Measurements from ENCODE around the gene DDN.

The DDN gene

DNA sequence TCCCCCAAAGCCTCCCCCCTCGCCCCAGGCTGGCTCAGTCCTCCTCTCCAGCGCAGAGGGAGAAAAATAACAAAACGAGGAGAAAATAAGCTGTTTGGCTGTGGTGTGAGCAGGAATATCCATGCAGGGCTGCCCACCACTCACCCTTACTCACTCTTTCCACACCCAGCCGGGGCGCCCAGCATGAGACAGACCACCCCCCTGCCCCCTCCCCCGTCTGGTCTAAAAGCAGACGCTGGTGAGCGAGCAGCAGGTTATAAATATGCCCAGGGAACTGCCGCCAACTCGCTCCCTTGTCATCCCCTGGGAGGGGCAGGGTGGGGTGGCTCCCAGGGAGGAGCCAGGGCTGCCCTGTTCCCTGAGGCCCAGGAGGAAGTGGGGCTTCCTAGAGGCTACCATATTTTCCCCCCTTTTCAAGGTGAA is 13.7 kb downstream of the DDN start:
- no peak for DNase-seq (ENCODE audit: extremely low read depth in 1 of 2, low read depth in 1 of 2)

DNA sequence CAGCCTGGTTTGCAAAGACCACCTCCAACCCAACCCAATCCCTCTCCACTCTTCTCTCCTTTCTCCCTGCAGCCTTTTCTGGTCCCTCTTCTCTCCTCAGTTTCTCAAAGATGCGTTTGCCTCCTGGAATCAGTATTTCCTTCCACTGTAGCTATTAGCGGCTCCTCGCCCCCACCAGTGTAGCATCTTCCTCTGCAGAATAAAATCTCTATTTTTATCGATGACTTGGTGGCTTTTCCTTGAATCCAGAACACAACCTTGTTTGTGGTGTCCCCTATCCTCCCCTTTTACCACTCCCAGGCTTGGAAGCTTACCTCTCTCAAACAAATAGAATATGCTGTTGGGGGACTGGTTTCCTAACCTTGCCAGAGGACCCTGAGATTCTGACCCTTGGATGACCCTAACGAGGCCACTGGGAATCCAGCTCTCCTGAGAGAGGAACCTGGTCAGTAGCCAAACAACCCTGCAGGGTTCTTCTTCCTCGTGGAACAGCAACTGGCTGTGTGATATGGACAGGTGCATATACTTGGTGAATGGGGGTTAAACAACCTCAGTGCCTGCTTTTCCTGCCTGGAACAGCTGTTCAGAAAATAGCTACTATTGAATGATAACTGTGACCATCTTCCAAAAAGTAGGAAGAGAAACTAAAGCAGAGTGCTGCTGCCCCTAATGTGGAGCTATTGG is 16.6 kb downstream of the DDN start:
- DNase-seq (ENCODE audit: extremely low read depth in 1 of 2, low read depth in 1 of 2) = no peak

DNA sequence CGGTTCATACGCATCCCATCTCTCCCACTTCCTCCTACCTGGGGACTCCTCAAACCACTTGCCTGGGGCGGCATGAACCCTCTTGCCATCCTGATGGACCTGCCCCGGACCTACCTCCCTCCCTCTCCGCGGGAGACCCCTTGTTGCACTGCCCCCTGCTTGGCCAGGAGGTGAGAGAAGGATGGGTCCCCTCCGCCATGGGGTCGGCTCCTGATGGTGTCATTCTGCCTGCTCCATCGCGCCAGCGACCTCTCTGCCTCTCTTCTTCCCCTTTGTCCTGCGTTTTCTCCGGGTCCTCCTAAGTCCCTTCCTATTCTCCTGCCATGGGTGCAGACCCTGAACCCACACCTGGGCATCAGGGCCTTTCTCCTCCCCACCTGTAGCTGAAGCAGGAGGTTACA is 17.4 kb downstream of the DDN start:
- DNase-seq (ENCODE audit: extremely low read depth in 1 of 2, low read depth in 1 of 2) = no peak

DNA sequence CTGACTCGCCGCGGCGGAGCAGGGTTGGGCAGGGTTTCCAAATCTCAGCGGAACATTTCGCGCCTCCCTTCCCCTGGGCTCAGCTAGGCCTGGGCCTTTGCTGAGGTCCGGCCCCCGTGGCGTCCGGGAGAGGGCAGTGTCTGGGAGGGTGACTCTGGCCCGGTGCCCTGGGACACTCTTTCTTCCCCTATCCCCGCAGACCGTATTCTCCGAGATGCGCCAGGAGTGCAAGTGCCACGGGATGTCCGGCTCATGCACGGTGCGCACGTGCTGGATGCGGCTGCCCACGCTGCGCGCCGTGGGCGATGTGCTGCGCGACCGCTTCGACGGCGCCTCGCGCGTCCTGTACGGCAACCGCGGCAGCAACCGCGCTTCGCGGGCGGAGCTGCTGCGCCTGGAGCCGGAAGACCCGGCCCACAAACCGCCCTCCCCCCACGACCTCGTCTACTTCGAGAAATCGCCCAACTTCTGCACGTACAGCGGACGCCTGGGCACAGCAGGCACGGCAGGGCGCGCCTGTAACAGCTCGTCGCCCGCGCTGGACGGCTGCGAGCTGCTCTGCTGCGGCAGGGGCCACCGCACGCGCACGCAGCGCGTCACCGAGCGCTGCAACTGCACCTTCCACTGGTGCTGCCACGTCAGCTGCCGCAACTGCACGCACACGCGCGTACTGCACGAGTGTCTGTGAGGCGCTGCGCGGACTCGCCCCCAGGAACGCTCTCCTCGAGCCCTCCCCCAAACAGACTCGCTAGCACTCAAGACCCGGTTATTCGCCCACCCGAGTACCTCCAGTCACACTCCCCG is 18.0 kb downstream of the DDN start:
- DNase-seq (ENCODE audit: extremely low read depth in 1 of 2, low read depth in 1 of 2) = no peak

DNA sequence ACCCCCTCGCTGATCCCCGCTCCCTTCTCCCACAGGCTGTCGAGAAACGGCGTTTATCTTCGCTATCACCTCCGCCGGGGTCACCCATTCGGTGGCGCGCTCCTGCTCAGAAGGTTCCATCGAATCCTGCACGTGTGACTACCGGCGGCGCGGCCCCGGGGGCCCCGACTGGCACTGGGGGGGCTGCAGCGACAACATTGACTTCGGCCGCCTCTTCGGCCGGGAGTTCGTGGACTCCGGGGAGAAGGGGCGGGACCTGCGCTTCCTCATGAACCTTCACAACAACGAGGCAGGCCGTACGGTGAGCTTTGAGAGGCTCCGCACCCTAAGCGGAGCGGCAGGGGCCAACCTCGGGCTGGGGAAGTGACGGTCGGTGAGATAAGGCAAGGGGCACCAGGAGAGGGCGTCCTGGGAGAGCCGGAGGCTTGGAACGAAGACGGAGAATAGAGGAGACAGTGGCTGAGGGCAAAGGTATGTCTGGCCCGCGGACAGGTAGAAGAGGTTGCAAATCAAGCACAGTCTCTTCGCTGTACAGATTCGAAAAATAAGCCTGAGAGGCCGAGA is 18.7 kb downstream of the DDN start:
- DNase-seq (ENCODE audit: extremely low read depth in 1 of 2, low read depth in 1 of 2) = no peak

DNA sequence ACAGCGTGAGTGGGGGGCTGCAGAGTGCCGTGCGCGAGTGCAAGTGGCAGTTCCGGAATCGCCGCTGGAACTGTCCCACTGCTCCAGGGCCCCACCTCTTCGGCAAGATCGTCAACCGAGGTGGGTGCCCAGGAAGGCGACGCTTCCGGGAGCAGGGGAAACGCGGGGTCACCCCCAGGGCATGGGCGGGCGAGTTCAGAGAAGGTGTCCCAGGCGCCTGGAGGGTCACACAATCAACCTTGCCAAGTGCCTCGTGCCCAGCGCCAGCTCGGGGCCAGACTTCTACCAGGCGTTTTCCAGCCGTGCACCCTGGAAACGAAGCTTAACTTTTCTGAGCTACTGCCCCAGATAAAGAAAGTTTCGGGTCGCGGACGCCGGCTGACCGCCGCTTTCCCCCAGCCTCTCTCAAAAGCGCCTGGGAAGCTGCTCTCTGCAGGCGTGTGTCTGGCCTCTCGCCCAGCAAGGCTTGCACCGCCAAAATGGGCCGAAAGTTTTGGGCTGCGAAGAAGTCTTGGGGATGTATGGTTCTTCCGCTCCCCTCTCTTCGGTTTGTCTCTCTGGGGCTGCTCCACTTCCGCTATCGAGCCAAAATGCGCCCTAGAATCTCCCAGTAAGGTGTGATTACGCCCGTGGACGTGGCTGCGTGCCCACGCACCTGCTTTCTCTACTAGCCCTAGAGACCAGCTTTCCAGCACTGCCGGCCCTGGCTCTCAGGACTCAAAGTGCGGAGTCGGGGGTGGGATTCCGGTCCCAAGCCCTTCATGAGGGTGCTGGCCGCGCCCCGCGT is 19.4 kb downstream of the DDN start:
- DNase-seq (ENCODE audit: extremely low read depth in 1 of 2, low read depth in 1 of 2) = no peak

DNA sequence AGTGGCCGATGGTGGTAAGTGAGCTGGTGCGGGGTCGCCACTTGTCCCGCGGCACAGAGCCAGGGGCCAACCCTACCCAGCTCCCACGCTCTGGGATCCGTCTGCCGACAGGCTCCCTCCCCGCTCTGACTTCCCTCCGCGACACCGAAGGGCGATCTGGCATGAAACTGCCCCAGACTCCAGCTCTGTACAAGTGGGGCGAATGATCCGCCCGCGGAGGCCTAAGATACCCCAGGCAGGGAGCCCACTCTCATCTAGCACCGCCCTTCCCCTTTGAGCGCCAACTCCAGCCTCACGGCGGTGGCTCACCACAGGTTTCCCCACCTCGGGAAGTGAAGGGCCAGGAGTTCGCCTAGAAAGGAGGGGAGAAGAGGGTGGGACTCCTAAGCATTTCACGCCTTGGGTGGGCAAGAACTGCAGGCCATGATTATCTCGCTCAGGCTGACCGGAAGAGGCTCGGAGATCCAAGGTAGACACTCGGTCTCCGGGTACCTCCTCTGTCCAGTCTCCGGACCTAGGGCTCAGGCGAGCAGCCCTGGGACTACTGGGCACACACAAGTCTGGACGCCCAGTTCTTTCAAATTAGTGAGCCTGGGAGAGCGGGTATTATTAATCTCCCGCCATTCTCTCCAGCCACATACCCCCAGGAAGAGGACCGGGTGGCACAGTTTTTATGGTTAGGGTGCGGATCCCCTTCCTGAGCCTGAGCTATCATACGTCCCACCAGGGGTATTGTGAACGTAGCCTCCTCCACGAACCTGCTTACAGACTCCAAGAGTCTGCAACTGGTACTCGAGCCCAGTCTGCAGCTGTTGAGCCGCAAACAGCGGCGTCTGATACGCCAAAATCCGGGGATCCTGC is 20.2 kb downstream of the DDN start:
- DNase-seq (ENCODE audit: extremely low read depth in 1 of 2, low read depth in 1 of 2) = no peak

DNA sequence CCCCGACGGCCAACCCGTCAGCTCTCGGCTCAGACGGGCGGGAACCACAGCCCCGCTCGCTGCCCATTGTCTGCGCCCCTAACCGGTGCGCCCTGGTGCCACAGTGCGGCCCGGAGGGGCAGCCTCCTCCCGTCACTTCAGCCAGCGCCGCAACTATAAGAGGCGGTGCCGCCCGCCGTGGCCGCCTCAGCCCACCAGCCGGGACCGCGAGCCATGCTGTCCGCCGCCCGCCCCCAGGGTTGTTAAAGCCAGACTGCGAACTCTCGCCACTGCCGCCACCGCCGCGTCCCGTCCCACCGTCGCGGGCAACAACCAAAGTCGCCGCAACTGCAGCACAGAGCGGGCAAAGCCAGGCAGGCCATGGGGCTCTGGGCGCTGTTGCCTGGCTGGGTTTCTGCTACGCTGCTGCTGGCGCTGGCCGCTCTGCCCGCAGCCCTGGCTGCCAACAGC is 20.9 kb downstream of the DDN start, which contains the start of gene WNT1:
Gene WNT1 (plus strand): TSS at position 32 of the 450 bp plus-strand sequence. CDS start 329 bp downstream, at position 361.
- no peak for DNase-seq (ENCODE audit: extremely low read depth in 1 of 2, low read depth in 1 of 2)

DNA sequence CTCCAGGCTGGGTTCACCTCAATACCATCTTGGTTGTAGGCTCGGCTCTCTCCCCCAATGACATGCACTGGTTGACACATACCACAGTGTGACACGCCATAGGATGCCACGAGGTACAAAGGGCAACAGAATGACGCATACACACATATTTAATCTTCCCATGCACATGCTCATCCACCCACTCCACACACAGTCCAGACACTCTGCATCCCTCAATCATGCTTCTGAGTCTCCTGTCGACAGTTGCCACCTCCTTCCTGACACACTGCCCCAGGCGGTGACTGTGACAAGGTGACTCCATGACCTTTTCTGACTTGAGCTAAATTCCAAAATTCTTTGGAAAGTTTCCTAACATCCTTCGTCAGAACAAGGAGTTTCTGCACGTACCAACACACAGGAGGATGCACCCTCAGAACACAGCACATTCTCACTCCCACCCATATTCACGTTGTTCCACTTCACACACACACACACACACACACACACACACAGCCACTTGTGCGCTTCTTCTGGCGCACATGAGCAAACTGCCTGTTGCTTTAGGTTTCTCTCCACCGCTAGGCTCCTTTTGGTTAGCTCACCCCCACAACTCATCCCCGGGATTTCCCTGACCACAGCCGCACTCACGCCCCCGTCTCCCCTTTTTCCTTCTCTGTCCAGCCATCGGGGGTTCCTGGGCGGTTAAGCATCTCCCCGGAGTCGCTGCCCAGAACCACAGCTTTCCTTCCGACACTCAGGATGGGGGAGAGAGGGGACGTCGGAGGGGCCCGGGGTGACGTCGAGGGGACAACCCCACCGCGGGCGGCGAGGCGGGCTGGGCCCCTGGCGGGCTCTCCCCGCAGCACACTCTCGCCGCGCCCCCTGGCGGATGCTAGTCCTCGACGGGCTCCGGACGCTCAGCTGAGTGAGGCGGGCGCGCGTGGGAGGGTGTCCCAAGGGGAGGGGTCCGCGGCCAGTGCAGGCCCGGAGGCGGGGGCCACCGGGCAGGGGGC is 21.6 kb downstream of the DDN start:
- DNase-seq (ENCODE audit: extremely low read depth in 1 of 2, low read depth in 1 of 2) = peak; percentile 69 to 76

DNA sequence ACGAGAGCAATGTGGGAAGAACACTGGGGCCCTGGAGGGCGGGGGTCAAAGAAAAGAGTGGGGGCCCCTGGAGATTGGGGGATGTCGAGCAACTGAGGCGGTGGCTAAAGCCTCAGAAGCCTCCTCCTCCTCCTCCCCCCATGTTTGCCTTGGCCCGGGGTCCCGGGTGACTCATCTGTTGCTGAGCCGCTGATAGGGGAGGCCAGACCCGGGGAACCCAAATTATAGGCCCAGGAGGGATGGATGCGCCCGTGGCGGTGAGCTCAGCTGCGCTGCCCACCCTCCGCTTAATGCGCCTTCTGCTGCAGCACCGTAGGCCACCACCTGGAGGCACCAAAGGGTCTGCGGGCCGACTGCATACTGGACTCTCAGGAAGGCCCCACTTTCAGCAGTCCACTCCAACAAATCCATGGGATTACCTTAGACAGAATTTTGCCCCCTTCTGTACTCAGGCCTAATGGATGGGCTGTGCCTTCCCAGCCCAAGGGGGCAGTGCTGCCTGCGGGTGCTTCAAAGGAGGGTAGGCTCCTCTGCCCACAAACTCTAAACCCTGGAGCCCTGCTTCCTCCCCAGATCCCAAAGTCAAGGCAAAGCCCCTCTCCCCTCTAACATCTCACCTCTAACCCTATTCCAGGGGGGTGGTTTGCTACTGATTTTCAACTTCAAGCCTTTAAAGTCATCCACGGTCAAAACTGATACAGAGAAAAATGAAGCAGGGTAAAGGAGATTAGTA is 25.1 kb downstream of the DDN start:
- no peak for DNase-seq (ENCODE audit: extremely low read depth in 1 of 2, low read depth in 1 of 2)

DNA sequence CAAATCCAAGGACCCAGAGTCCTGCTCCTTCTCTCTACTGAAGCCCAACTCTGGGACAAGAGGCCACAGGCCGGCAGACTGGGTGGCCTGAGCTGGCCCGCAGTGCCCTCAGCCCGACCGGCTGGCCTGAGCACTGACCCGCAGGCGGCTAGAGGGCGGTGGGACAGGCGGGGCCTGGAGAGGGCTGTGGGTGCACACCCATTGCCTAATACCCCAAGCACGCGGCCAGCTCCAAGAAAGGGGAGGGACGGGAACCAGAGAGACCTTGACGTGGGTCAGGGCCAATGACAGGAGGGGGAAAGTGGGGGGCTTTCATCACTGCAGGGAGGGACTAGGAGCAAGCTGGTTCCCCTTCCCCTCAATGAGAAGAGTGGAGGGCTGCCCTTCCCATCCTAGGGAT is 25.6 kb downstream of the DDN start:
- DNase-seq (ENCODE audit: extremely low read depth in 1 of 2, low read depth in 1 of 2) = no peak

DNA sequence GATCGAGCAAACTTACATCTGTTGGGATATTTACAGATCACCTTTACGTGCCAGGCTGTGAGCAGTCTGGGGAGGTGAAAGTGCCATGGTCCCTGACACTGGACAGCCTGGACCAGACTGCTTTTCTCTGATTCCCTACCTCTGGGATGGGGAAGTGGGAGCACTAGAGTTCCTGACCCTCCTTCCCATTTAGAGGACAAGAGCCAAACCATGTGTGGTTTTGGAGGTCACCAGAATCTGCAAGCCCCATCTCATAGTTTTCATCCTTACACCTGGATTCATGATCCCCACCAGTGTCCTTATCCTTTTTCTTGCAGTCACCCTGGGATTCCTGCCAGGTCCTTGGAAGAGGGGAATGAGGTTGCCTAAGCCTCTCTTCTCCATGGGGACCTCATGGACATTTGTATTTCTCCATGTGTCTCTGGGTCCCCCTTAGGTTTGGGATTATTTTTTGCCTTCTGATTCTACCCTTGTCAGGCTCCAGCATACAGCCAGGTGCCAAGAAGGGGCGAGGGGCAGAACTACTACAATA is 26.2 kb downstream of the DDN start:
- DNase-seq (ENCODE audit: extremely low read depth in 1 of 2, low read depth in 1 of 2) = no peak

DNA sequence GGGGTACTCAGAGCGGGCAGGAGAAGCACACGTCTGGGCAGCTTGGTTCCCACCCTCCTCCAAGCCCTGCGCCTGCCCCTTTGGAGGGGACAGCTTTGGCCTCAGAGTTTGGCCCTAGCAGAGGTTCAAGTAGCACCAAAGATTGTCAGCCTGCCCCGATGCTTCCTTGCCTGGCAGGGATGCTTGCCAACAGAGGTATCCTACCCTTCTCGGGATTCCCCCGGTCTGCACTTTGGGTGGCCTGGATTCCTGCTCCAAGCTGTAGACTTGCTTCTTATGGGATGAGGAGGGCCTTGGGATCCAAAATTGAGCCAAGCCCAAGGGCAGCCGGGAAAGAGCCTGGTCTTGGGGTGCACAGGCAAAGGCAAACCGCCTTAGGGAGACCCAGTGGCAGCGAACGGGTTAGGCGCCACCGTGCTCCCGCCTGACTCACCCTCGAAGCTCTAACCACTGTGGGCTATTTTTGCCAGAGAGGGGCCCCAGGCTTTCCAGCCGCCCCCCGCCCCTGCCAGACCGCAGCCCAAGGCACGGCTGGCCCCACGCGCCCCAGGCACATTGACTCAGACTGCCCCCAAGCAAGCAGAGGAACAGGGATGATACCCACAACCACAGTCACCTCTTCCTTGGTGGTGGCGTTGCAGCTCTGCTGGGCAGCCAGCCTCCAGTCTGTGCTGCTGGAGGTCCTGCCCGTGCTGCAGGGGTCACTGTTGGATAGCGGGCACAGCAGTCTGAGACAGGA is 26.8 kb downstream of the DDN start:
- DNase-seq (ENCODE audit: extremely low read depth in 1 of 2, low read depth in 1 of 2) = no peak

DNA sequence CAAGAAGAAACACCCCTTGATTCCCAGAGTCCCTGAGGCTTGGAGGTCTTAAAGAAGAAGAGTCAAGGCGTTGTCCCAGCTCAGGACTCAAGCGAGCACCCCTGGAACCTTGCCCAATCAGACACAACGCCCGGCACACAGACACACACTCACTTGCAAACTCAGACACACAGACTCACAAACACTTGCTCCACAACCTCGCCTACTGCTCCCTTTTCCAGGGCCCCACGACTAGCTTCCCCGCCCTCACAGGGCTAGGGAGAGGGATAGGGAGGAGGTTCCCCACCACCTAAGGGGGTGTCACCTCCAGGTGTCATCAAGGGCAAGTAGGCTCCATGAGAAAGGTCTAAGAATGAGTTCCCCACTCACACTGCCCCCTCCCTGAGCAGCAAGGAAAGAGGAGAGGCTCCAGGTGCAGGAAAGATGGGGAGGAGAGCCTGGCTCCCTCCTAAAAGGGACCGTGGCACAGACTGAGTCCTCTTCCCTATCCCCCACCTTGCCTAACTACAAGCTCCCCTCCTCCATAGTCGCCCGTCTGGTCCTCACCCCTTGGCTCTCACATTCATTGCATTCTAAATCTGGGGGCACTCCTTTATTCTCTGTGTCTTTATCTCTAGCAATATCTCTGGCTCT is 28.4 kb downstream of the DDN start:
- DNase-seq (ENCODE audit: extremely low read depth in 1 of 2, low read depth in 1 of 2) = no peak

DNA sequence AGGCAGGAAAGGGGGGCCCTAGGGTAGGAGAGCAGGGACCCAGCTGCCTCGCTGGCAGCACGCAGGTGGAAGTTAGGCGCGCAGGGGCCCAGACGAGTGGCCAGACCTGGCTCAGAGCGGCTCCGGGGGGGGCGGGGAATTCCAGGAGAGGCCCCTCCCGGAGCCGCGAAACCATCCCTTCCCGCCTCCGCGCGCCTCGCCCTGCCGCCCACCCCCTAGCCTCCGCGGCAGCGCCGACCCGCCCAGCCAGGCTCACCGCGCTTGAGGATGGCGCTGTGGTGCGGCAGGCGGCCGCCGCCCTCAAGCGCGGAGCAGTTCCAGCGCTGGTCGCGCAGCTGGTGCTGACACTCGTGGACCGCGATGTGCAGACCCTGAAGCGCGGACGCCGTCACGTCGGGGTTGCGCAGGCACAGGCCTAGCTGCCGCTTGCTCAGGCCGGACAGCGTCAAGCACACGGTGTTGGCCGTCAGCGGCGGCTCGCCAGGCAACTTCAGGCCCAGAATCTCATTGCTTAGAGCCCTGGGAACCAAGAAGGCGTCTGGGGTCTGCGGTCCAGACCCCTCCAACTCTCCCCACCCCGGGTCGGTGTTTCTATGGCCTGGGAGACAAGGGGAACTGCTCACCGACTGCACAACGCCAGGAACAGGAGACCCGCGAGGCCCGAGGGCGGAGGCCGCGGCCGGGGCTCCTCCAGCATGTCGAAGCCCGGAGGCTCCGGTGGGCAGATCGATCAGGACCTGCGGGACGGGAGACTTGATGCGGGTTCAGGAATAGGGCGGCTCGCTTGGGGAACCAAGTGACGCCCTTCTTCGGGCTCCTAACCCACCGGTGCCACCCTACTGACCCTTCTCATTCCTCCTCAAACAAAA is 29.1 kb downstream of the DDN start:
- DNase-seq (ENCODE audit: extremely low read depth in 1 of 2, low read depth in 1 of 2) = no peak

DNA sequence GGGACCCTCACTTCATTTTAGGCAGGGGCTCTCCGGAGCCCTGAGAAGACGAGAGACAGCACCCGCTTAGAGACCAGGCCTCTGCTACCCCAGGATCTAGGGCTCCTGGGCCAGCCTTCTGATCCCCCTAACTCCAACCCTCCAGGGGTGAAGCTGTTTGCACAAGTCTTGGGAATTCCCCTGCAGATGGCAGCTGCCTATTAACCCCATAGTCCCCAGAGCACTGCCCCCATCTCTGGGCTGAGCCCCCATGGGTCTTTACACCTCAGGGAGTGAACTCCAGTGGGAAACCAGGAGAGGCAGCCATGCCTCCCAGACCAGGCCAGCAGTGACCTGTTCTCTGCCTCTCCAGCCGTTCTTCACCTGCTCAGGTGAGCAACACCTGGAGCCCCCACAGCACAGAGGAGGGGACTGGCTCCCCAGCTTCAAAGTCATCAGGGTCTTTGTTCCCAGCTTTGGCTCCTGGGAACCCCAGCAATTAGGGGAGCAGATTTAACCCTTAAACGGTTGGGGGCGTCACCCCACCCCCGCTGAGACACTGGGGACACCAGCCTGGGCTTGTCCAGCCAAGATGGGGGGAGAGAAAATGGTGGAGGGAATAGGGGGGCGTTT is 29.9 kb downstream of the DDN start:
- no peak for DNase-seq (ENCODE audit: extremely low read depth in 1 of 2, low read depth in 1 of 2)
